Activated naive CD8-positive, alpha-beta T cell treated with anti-CD3 and anti-CD28 coated beads, Interleukin-2, amount 50 U/mL, for 16 hours (primary cell): ENCODE results near the gene MYO1E.
"Not testable (repeated sequence)": the region's sequence is repeated elsewhere in the genome, so short reads cannot be mapped to it uniquely, and the experiment has no call there.

ENCODE experiments used
- DNase-seq: peaks from one replicate; pipeline ENCODE4 v3.0.0-alpha.2; 2020; ENCODE audit warnings: low read depth, low spot score

The MYO1E gene

DNA sequence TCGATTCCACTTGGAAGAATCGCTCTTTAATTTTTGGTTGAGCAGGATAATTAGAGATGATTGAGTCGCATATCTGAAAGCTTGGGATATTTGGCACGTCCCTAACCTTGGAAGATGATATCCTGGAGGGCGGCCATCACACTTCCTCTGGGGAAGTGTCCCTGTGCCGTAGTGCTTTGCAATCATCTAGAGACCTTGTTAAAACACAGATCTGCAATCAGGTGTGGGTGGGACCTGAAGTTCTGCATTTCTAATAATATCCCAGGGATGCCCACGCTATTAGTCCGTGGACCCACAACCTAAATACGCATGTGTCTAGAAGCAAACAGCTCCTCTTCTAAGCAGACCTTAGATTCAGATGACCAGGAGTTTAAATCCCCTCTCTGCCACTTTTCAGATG is 20.5 kb downstream of the MYO1E start:
- DNase-seq, result no peak

DNA sequence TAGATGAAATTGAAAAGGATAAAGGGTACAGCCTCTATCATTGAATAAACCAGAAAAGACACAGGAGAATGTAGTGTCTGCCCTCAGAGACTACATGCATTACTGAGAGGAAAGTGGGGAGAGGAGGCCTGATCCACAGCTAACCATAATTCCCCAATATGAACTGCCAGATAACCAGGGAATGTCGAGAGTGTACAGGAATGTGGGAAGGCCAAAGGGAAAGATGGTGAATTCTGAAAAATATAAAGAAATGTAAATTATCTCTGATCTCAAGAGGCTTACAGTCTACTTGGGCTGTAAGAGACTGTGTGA is 22.3 kb downstream of the MYO1E start:
- DNase-seq, result no peak

DNA sequence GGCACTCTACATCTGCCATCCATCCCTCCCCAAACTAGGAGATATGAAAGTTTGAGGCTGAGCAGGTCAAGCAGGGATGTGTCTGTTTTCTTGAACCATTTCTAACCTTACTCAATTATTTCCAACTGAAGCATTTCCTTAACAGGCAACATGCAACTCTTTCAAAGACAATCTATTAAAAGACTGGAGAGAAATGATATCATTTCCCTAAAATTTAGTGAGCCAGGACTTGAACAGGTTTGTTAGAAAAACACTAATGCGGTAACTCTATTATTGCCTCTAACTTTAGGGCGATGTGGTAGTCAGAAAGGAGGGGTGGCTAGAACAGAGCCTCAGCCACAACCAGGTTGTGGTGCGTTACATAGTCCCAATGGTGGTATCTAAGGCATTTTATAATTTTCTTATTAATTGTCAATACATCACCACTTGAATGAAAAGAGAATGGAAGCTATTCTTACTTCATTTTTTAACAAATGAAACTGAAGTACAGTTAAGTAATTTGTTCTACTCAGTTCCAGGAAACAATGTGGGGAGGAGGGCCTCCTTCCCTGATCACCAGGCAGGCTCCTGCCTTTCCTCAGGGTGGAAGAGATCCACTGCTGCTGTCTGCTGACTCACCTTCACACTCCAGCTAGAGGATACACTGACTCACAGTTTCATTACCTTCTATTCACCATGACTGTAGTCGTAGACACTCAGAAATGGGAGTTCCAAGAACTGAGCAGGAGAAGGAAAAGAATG is 22.8 kb downstream of the MYO1E start:
- no peak for DNase-seq

DNA sequence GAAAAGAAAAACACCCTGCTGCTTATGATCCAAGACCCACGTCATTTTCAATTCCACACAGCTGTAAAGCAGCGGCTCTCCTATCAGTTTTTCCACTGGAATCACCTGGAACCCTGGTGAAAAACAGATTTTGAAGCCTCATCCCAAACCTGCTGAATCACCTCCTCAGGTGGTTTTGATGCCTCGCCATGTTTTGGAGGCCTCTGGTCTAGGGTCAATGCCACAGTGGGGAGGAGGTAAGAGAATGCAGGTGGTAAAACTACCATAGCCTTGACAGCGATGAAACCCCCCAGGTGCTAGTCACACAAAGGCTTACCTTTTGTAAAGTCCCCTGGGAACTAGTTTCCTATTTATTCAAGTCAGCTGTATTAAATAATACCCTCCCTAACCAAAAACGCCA is 24.8 kb downstream of the MYO1E start:
- no peak for DNase-seq

DNA sequence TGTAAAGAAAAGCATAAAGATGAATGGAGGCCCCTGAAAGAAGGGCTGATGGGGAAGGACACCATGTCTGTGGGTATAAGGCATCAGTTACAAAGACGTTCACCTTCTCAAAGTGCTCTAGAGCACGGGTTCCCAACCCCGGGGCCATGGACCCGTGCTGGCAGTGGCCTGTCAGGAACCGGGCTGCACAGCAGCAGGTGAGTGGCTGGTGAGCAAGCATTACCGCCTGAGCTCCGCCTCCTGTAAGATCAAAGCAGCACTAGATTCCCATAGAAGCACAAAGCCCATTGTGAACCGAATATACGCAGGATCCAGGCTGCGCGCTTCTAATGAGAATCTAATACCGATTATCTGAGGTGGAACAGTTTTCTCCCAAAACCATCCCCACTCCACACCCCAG is 25.7 kb downstream of the MYO1E start:
- DNase-seq, result no peak

DNA sequence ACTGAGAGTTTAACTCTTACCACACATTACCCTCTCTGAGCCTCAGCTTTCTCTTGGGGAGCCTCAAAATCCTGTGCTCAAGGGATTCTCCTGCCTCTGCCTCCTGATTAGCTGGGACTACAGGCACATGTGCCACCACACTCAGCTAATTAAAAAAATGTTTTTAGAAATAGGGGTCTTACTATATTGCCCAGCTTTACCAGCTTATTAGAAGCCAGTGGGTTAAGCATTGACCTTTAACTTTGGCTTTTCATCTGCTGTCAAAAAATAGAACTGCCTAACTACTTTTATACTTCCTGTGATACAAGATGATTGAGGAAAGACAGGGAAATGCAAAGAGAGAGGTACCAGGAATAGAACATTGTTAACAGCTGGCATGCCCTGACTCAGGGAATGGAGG is 27.3 kb downstream of the MYO1E start:
- no peak for DNase-seq

DNA sequence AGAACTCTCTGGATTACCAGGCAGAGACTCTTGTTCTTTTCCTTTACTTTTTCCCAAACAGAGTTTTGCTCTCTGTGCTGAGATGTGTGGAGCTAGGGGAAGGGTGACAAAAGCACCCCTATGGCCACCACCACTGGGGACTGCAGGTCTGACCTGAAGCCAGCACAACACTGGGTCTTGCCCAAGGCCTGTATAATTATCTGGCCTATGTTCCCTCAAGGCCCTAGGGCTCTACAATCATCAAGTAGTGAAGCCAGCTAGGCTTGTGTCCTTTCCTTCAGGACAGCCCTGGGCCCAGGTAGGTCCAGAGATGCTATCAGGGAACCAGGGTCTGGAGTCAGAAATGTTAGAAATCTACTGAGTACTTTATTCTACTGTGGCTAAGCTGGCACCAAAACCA is 28.4 kb downstream of the MYO1E start:
- no peak for DNase-seq

DNA sequence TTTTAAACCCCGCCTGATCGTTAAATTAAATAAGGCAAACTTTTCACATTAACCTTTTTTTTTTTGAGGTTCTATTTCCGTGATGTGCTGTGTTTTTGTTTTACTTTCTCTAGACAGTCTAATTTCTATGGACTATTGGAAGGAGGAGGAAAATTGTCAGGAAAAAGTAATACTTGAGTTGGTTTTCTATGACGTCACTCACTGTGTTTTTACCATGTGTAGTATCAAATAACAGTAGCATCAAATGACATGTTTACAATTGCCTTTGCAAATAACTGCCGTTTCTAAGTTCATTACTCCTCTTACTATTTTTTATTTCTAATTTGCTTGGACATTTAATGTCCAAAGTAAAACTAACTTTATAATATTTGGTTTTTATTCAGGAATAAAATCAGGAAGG is 32.3 kb downstream of the MYO1E start:
- no peak for DNase-seq

DNA sequence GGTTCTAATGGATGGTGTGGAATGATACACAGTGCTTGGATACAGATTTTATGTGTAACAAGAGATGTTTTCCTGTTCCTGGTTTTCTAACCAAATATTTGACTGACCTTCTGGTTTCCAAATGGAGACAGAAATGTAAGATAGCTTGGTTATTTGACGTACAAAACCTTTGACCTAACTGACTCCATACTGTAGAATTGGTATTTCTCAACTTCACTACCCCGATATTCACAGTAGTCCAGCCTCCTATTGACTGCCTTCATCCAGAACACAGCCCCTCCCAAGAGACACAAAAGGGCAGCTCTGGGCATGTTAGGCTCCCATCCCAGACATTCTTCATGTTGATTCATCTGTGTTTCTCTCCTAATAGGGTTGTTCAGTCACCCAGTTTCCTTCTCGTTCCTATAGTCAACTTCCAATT is 33.4 kb downstream of the MYO1E start:
- no peak for DNase-seq

DNA sequence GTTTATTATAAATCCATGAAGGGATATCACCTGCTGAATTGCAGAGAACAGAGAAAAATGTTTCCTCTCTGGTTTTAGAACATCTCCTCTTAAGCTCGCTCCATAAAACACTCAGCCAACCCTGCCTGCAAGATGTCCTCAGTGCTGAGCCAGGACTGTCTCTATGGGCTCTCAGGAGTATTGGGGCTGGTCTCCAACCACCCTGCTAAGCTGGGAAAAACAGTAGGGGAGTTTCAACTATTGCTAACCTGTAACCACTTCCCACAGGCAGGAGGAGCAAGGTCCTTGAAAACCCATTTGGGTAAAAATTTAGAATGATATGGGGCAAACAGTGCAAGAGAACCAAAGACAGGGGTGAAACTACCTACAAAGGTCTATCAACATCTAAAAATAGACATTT is 34.3 kb downstream of the MYO1E start:
- DNase-seq, result no peak

DNA sequence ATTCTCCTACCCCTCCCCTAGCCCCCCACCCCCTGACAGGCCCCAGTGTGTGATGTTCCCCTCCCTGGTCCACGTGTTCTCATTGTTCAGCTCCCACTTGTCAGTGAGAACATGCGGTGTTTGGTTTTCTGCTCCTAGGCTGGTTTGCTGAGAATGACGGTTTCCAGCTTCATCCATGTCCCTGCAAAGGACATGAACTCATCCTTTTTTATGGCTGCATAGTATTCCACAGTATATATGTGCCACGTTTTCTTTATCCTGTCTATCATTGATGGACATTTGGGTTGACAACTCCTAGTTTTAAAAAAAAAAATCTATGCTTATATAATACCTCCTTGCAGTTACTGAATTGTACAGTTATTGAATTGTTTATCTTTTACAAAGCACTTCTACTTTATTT is 35.9 kb downstream of the MYO1E start:
- not testable (repeated sequence) for DNase-seq

DNA sequence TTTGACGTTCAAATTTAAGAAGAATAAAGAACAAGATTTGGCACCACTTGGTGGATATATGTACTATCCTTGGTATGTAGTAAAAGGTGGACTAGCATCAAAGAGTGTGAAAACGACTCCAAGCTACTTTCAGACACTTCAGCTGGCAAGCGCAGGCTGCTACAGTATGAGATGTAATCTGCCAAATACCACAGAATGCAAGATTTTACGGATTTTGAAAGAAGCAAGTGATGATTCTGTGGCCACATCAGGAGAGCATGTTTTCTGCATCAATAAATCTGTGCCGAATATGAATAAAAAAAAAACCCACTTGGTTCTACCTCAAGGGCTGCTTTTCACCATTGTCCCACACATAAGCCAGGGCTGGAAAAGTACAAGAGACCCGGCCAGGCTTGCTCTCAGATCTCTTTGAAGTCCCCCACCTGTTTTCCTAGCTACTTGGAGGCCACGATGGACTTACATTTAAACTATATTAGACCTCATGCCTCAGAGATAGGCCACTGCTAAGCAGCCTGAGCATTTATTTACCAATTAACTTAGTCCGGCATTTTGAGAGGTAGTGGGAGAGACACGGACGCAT is 37.4 kb downstream of the MYO1E start:
- no peak for DNase-seq

DNA sequence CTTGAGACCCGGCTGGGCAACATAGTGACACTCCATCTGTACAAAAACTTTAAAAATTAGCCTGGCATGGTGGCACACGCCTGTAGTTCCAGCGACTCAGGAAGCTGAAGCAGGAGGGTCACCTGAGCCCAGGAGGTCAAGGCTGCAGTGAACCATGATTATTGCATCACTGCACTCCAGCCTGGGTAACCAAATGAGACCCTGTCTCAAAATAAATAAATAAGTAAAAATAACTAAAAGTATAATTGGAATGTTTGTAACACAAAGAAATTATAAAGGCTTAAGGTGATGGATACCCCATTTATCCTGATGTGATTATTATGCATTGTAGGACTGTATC is 38.6 kb downstream of the MYO1E start:
- no peak for DNase-seq

DNA sequence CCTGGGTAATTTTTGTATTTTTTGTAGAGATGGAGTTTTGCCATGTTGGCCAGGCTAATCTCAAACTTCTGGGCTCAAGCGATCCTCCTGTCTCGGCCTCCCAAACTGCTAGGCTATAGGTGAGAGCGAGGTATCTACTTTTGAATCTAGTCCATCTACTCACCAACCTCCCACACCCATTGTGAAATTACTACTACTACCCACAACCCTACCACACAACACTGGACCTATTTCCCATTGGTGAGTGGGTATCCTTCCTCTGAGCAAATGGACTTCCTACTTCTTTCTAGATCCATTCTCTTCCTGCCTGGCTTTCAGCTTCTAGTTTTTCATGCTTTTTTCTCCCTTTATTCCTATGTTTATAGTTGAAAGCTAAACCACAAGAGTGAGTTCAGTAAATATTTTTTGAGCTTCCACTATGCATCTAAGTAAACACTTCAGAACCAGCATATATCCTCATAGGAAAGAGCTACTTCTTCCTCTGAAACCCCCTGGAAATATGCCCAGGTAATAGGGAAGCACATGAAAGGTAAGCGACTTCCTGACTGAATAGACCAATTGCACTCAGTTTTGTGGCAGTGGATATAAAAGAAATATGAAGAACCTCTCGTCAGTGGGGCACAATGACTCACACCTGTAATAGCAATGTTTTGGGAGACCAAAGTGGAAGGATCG is 39.1 kb downstream of the MYO1E start:
- DNase-seq, result no peak

DNA sequence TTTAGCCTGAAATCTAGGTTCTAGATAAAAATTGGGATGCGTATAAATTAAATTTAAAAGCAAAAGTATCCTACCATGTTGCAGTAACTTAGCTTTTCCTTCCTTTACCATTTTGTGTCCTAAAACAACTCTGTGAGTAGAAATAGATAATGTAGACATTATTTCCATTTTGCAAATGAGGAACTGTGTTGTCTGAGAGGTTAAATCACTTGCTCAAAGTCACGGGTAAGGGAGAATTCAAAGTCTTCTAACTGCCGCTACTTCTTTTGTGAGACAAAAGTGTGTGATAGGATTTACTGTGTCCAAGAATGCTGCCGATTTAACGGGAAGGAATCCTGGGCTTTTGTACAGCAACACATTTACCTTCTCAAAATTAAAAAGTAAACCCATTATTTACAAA is 40.7 kb downstream of the MYO1E start:
- DNase-seq, result no peak

DNA sequence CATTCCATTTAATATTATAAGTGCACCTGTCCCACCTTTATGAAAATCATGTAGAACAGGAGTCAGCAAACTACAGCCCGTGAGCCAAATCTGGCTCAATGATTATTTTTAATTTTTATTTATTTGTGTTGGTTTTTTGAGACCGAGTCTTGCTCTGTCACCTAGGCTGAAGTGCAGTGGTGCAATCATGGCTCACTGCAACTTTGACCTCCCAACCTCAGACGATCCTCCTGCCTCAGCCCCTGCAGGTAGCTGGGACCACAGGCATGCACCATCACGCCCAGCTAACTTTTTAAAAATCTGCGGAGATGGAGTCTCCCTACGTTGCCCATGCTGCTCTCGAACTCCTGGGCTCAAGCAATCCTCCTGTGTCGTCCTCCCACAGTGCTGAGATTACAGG is 42.0 kb downstream of the MYO1E start:
- no peak for DNase-seq

DNA sequence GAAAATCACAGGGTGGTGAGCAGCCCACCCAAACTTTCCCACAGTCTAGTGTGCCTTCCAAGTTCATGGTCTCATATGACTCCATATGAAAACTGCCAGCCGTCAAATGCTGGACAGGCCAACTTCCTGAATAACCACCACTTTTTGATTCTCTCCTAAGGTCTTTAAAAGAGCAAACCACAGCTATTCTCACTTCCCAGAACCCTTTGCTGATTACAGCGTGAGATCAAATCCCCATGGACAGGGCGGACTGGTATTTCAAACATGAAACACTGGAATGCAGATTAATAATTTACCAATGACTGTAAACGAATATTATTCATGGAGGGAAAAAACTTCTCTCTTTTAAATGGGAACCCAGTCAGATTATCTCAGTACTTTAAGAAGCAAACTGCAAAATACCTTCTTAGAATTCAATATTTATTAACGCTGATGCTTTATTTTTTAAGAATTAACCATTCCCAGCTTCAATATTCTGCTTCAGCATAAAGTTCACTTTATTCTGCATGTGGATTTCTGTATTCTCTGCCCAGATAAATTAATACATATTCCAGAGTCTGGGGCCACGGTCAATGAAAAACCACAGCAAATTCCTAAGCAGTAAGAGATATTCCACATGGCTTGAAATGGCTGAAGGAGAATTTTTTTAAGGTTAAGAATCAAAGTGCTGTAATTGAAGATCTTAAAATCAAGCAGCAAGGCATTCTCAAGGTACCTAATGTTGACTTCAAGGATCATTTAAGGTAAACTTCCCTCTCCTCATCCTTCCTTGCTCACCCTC is 42.9 kb downstream of the MYO1E start:
- no peak for DNase-seq

DNA sequence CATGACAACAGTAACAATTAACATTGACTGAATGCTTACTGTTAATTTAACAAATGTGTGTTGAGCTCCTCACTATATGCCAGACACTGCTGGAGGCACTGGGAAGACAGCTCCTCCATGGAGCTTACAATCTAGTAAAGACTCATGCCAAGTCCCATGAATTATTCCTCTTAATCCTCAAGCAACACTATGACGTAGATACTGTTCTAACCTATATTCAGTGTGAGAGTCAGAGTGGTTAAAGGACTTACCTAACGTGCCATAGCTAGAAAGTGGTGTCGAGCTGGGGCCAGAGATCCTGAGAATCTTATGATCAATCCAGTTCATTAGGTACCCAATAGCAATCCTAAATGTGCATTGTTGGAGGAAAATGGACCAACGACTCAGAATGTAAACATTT is 43.6 kb downstream of the MYO1E start:
- DNase-seq, result no peak

DNA sequence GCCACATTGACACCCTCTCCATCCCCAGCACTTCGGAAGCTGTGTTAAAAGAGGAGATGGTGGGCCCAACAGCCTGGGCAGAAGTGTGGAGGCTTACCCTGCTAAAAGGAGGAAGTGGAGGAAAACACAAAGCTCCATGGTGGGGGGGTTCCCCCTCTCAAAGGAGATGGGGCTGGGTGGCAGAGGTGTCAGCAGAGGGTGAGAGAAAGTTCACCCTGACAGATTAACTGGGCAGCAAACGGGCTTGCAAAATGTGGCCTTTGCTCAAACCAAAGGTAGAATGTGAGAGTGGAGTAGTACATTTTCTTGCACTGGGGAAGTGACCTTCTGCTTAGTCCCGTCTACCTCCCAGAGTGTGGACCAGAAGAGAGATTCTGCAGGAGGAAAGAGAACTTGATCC is 44.7 kb downstream of the MYO1E start:
- no peak for DNase-seq

DNA sequence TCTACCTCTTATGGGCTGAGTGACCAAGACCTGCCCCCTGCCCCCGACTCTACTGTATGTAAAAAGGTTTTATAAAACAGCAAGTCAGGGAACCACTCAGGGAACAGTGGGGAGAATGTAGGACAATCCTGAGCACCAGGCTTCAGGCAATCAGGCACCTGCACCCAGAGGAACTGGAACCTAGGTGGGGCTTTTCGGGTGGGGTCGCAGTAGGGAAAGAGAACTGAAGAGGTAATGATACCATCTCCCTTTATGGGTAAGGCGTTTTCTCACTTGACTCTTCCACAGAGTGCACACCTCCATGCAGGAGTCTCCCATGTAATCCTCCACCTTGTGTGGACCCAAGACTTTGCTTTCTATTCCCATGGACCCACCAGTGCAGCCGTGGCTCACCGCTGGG is 45.8 kb downstream of the MYO1E start:
- DNase-seq, result no peak

DNA sequence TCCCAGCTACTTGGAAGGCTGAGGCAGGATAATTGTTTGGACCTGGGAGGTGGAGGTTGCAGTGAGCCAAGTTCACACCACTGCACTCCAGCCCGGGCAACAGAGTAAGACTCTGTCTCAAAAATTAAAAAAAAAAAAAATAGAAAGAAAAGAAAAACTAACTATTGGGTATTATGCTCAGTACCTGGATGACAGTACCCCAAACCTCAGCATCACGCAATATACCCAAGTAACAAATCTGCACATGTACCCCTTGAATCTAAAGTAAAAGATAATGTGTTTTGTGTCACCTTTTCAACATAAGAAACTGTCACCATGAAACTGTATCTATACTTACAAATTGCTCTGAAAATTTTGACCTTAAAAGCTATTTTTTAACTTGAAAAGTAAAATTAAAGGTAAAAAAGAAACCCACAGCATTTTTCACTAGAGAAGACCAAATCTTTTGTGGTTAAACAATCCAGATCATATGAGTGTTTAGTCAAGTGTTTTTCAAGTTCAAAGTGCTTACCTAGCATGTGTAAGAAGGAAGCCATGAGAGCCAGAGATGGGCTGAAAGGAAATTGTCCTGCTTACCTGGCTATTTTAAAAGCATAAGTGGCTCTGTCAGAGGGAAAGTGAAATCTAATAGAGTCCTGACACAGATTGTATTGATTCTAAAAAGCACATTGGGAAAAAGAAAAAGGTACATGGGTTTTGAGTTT is 50.5 kb downstream of the MYO1E start:
- no peak for DNase-seq

DNA sequence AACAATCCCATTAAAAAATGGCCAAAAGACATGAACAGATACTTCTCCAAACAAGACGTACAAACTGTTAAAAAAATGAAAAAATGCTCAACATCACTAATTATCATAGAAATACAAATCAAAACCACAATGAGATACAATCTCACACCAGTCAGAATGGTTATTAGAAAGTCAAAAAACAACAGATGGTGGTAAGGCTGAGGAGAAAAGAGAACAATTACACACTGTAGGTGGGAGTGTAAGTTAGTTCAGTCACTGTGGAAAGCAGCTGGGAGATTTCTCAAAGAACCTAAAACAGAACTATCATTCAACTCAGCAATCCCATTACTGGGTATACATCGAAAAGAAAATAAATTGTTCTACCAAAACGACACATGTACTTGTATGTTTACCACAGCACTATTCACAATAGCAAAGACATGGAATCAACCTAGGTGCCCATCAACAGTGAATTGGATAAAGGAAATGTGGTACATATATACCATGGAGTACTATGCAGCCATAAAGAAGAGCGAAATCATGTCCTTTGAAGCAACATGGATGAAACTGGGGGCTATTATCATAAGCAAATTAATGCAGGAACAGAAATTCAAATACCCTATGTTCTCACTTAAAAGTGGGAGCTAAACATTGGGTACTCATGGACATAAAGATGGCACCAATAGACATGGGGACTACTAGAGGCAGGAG is 51.5 kb downstream of the MYO1E start:
- DNase-seq, result no peak
